Common myeloid progenitor, CD34-positive (primary cell): ENCODE measurements around the gene OR6N2. TPM values are rescaled to one million over a fixed set of nuclear protein-coding genes. Genes with fewer than 3 reads are reported as not detected.

ENCODE experiments used
- CTCF ChIA-PET: fragments of 350-600 bp; sonication (Branson Sonifier 250); formaldehyde crosslinking; loops from one replicate; lab custom pipeline; 2021; ENCODE audit warnings: antibody characterized with exemption; lab: Charles Lee
- POLR2A ChIA-PET: fragments of 350-600 bp; sonication (Branson Sonifier 250); formaldehyde crosslinking; loops from one replicate; lab custom pipeline; 2021; ENCODE audit warnings: antibody characterized with exemption; lab: Charles Lee
- DNase-seq, 3 donors: peaks; one replicate each; pipeline versions ENCODE4 v3.0.0 to v3.0.0-alpha.2; 2013
- H3K27ac ChIP-seq, 2 experiments: 1 replicate in 1 of 2; 2 replicates in 1 of 2; pipeline ENCODE4 v1.7.0; 2013; ENCODE audit warnings: inconsistent platforms in 2 of 2, low read length in 2 of 2, mild to moderate bottlenecking in 2 of 2, low read depth in 1 of 2, moderate library complexity in 1 of 2; ENCODE audit not compliant: severe bottlenecking in 2 of 2, insufficient read depth in 1 of 2, poor library complexity in 1 of 2
- H3K27me3 ChIP-seq, 5 experiments: replicated peaks in 2 of 5; 1 replicate in 3 of 5; 2 replicates in 2 of 5; pipeline versions ENCODE4 v1.6.1 to v1.7.0; 2013; ENCODE audit warnings: low read length in 4 of 5, mild to moderate bottlenecking in 2 of 5, moderate library complexity in 2 of 5, inconsistent platforms in 1 of 5; ENCODE audit not compliant: insufficient read depth in 5 of 5, control insufficient read depth in 4 of 5
- H3K36me3 ChIP-seq, 4 experiments: 1 replicate in 2 of 4; 2 replicates in 2 of 4; pipeline versions ENCODE4 v1.6.1 to v1.7.0; 2013; ENCODE audit warnings: low read length in 3 of 4, control low read depth in 1 of 4, mild to moderate bottlenecking in 1 of 4; ENCODE audit not compliant: control insufficient read depth in 4 of 4, insufficient read depth in 4 of 4
- H3K4me1 ChIP-seq, 4 experiments: 1 replicate in 3 of 4; 2 replicates in 1 of 4; pipeline versions ENCODE4 v1.6.1 to v1.7.1; 2013; ENCODE audit warnings: low read length in 3 of 4, mild to moderate bottlenecking in 3 of 4, control low read depth in 1 of 4, inconsistent platforms in 1 of 4, moderate library complexity in 1 of 4; ENCODE audit not compliant: control insufficient read depth in 4 of 4, insufficient read depth in 4 of 4; ENCODE audit errors: control extremely low read depth in 1 of 4
- H3K4me3 ChIP-seq, 7 experiments: 1 replicate in 4 of 7; 2 replicates in 3 of 7; pipeline versions ENCODE4 v1.5.1 to v1.7.0; 2013; ENCODE audit warnings: mild to moderate bottlenecking in 7 of 7, low read length in 6 of 7, moderate library complexity in 6 of 7, inconsistent platforms in 2 of 7, low read depth in 2 of 7, control low read depth in 1 of 7; ENCODE audit not compliant: insufficient read depth in 4 of 7, control insufficient read depth in 1 of 7; ENCODE audit errors: extremely low read depth in 1 of 7
- H3K9me3 ChIP-seq, 5 experiments: 1 replicate in 4 of 5; 2 replicates in 1 of 5; pipeline versions ENCODE4 v1.6.1 to v1.7.1; 2013; ENCODE audit warnings: low read length in 4 of 5, mild to moderate bottlenecking in 2 of 5, inconsistent platforms in 1 of 5, low read depth in 1 of 5, moderate library complexity in 1 of 5; ENCODE audit not compliant: control insufficient read depth in 4 of 5, insufficient read depth in 2 of 5; ENCODE audit errors: control extremely low read depth in 1 of 5
- WGBS: methylation state at CpG from one replicate; pipeline ENCODE4 v1.1.5; 2013; ENCODE audit not compliant: insufficient coverage; 5-methylcytosine and 5-hydroxymethylcytosine counted together
- polyA plus RNA-seq: library from polyadenylated mRNA; unstranded; fragments of 120-200 nt; gene quantifications from one replicate; pipeline ENCODE4 v1.2.1, GENCODE V29; 2013

Gene OR6N2, protein sequence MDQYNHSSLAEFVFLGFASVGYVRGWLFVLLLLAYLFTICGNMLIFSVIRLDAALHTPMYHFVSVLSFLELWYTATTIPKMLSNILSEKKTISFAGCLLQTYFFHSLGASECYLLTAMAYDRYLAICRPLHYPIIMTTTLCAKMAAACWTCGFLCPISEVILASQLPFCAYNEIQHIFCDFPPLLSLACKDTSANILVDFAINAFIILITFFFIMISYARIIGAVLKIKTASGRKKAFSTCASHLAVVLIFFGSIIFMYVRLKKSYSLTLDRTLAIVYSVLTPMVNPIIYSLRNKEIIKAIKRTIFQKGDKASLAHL
- not detected for polyA plus RNA-seq

DNA sequence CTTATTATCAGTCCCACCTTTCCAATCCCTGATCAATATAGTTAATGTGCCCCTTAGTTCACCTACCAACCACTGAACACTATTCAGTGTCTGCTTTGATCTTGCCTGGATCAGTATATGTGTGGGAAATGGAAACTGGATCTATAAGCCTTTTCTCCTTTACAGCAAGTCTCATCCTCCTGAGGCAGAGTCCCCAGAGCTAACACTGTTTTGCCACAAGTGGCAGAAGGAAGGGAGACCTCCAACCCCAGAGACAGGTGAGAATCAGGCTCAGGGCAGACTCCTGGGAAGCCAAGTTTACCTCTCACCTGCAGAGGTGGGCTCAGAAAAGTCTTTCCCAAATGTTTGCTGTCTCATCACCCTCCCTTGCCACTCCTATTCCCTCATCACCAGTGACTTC, at the start of gene OR6N2:
Gene OR6N2 (minus strand): TSS at position 101 of the 400 bp plus-strand sequence. CDS start 3,569 bp downstream, outside the sequence.
- DNase-seq, result no peak
- H3K4me1 ChIP-seq, result no peaks in the 10 kb centered on the region
- H3K27ac ChIP-seq, result no peak within 1 kb of the TSS
- H3K9me3 ChIP-seq, result no peaks in the 10 kb centered on the region
- H3K36me3 ChIP-seq, result no peaks in the 10 kb centered on the region
- no peak within 1 kb of the TSS for H3K4me3 ChIP-seq
- H3K27me3 ChIP-seq, result no peaks in the 10 kb centered on the region
- ChIA-PET CTCF (no interaction called here), POLR2A (no interaction called here)

DNA sequence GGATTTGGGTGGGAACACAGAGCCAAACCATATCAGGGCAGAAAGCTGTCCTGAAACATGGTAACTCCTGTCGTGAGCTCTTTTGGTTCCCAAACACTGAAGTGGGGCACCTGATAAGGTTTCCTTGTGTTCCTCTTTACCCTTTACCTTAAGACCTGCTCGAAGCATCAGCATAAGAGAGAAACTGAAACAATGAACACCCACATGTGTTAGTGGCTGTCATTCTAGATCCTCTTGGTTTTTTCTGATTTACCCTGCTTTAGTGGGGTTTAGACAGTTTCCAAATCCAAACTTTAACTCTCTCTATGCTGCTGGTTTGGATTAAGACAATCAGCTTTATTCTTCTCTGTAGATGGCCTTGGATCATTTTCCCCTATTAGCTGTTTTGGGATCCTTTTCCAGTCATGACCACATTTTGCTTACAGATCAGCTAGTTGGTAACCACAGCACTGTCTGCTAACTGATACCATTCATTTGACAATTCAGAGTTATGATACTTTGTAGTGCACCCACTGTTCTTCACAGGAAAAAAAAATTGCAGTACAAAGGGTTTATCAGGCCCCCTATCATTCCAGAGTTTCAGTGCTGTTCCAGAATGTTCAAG, 49.2 kb upstream of the OR6N2 start:
- Histone ChIP-seq H3K4me1 (peaks cover 0 to 7% (median 0%) of the 10 kb centered on the region in 4 experiments), H3K27ac (no peak overlapping the region), H3K36me3 (no peaks in the 10 kb centered on the region), H3K9me3 (peaks cover 0 to 13% (median 7%) of the 10 kb centered on the region in 5 experiments), H3K4me3 (peak overlapping the region in 1 of 7 experiments; percentile 74), H3K27me3 (no peaks in the 10 kb centered on the region)
- POLR2A ChIA-PET, result no interaction called here
- WGBS, result 100% methylated on average over 2 of the region's 2 CpGs
- DNase-seq, result no peak
- CTCF ChIA-PET, result no interaction called here

DNA sequence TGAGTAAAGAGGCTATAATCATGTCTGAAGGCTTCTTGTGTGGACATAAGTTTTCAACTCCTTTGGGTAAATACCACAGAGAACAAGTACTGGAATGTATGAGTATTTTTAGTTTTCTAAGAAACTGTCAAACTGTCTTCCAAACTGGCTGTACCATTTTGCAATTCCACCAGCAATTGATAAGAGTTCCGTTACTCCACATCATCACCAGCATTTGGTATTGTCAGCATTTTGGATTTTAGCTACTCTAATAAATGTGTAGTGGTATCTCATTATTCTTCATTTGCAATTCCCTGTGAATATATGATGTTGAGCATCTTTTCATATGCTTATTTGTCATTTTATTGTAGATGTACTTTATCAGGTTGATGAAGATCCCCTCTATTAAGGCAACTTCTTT, 40.7 kb upstream of the OR6N2 start:
- Histone ChIP-seq H3K27ac (no peak overlapping the region), H3K4me3 (no peak overlapping the region), H3K4me1 (peaks cover 20 to 22% (median 21%) of the 10 kb centered on the region in 4 experiments), H3K9me3 (no peaks in the 10 kb centered on the region), H3K36me3 (no peaks in the 10 kb centered on the region), H3K27me3 (no peaks in the 10 kb centered on the region)
- ChIA-PET CTCF (no interaction called here), POLR2A (no interaction called here)
- no peak for DNase-seq
- WGBS, result no CpG with 5 or more reads among the region's 1 CpG

DNA sequence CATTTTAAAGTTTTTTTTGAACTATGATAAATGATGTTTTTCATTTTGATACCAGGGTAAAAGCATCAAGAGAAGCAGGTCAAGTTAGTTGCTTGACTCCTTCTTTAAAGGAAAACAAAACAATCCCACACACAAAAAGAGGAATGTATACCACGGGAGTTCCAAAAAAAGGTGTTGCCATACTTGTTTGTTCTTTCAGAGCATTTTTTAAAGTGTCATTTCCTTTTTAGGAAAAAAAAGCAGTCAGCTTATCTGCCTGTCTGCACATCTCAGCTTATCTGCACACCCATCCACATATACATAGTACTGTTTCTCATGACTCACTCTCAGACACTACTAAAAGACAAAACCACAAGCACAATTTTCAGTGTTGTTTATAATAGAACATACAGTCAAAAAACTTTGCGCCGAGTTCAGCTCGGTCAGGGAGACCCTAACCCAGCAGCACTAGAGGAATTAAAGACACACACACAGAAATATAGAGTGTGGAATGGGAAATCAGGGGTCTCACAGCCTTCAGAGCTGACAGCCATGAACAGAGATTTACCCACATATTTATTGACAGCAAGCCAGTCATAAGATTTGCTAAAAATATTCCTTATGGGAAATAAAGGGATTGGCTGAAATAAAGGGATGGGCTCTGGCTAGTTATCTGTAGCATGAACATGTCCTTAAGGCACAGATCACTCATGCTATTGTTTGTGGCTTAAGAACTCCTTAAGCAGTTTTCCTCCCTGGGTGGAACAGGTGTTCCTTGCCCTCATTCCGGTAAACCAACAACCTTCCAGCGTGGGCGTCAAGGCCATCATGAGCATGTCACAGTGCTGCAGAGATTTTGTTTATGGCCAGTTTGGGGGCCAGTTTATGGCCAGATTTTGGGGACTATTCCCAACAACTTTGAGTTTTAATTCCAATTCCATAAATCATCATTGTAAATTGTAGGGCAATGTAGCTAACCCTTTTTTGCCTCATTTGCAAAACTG, 38.7 kb upstream of the OR6N2 start:
- H3K27ac ChIP-seq, result peak overlapping the region; percentile 27 to 76
- CTCF ChIA-PET, result interaction anchor here (0.5 to 1.9 kb wide), 3 partner anchors 10 to 154 kb away, joined by 3 to 8 read pairs (median 3); no protein-coding TSS in a partner anchor

DNA sequence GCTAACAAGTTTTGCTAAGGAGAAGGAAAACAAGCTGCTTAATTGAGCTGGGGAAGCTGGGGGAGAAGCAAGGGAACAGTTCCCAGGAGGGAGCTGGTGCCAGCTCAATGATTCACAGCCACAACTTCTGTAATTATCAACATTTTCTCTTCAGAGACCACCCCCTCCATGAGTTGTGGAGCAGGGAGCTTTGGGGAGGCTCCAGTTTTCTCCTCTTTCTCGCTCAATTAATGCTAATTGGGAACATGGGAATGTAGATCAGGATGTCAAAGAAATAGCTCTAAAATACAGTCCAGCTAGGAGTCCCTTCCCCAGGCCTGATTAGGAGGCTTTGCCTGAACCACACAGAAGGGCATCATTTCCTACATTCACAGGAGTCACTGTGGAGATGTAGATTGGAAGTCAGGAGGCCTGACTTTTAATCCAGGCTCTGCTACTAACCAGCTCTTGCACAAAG, 38.0 kb upstream of the OR6N2 start:
- H3K36me3 ChIP-seq, result no peaks in the 10 kb centered on the region
- POLR2A ChIA-PET, result interaction anchor here (0.6 kb wide), 1 partner anchor 15 kb away, joined by 3 read pairs; no protein-coding TSS in a partner anchor
- no peaks in the 10 kb centered on the region for H3K27me3 ChIP-seq
- peak overlapping the region; percentile 27 to 76 for H3K27ac ChIP-seq
- H3K4me1 ChIP-seq, result peaks cover 20 to 22% (median 21%) of the 10 kb centered on the region in 4 experiments
- CTCF ChIA-PET, result interaction anchor here (0.5 to 1.9 kb wide), 3 partner anchors 9 to 154 kb away, joined by 3 to 8 read pairs (median 3); no protein-coding TSS in a partner anchor
- H3K9me3 ChIP-seq, result no peaks in the 10 kb centered on the region
- no CpG with 5 or more reads among the region's 1 CpG for WGBS
- no peak overlapping the region for H3K4me3 ChIP-seq
- DNase-seq, result peak in 2 of 3 donors; percentile 47 to 63

More for the DNA sequence above, 38.7 kb upstream of the OR6N2 start:
- DNase-seq, result peak; percentile 61 to 95 (median 88)
- no peaks in the 10 kb centered on the region for H3K9me3 ChIP-seq
- POLR2A ChIA-PET, result no interaction called here
- WGBS, result 94% methylated on average over 3 of the region's 7 CpGs
- no peak overlapping the region for H3K4me3 ChIP-seq
- H3K4me1 ChIP-seq, result peaks cover 20 to 22% (median 21%) of the 10 kb centered on the region in 4 experiments
- no peaks in the 10 kb centered on the region for H3K36me3 ChIP-seq
- H3K27me3 ChIP-seq, result no peaks in the 10 kb centered on the region

DNA sequence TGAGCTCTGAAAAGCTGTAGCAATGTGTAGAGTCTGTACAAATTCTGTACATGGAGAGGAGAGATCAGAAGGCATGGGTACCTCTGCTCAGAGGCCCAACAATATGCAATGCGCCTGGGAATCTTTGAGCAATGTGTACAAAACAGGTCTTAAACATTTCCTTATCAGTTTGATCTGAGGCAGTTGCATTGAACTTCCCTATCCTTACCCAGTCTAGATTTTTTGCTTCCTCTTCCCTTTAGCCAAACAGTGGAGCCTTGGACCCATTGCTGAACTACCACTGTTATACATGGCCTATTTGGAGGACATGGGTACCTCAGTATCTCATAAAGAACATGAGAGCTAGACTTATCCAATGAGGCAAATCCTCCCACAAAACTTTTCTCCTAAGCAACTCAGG, 37.6 kb upstream of the OR6N2 start:
- ChIA-PET CTCF (interaction anchor here (0.8 to 1.9 kb wide), 2 partner anchors 9 to 18 kb away, joined by 3 to 8 read pairs; no protein-coding TSS in a partner anchor), POLR2A (interaction anchor here (0.6 kb wide), 1 partner anchor 15 kb away, joined by 3 read pairs; no protein-coding TSS in a partner anchor)
- H3K27me3 ChIP-seq, result no peaks in the 10 kb centered on the region
- 33% methylated on average over 1 of the region's 1 CpG for WGBS
- H3K36me3 ChIP-seq, result no peaks in the 10 kb centered on the region
- H3K4me3 ChIP-seq, result peak overlapping the region in 3 of 7 experiments; percentile 7 to 21 (median 11)
- peak in 2 of 3 donors; percentile 49 to 77 for DNase-seq
- H3K9me3 ChIP-seq, result no peaks in the 10 kb centered on the region
- peaks cover 20 to 22% (median 22%) of the 10 kb centered on the region in 4 experiments for H3K4me1 ChIP-seq
- H3K27ac ChIP-seq, result peak overlapping the region in 1 of 2 experiments; percentile 76
